ENCODE data around the gene PPP1R14B.

PPP1R14B gene

GRCh38 chr11:64288353-64288750 is 41.6 kb upstream of the PPP1R14B start:
- peaks cover 31% of the 10 kb centered on the region for H3K27me3 ChIP-seq (ENCODE audit: insufficient read depth, low read length)
- no peak overlapping the region for H2AFZ ChIP-seq (ENCODE audit: low read length, unreplicated experiment)
- no peak overlapping the region for H3K4me3 ChIP-seq (ENCODE audit: low read depth, low read length)
- H3K36me3 ChIP-seq (ENCODE audit: insufficient read depth, low read length): no peaks in the 10 kb centered on the region
- H3K4me1 ChIP-seq (ENCODE audit: control insufficient read depth, insufficient read depth, low read length, unreplicated experiment): no peaks in the 10 kb centered on the region
- no peak overlapping the region for H3K27ac ChIP-seq (ENCODE audit: low read depth, low read length)
- peaks cover 7% of the 10 kb centered on the region for H3K79me2 ChIP-seq (ENCODE audit: control insufficient read depth, insufficient read depth, low read length, unreplicated experiment)

- Histone ChIP-seq H3K36me3 (ENCODE audit: insufficient read depth, low read length) (no peaks in the 10 kb centered on the region), H3K4me1 (ENCODE audit: control insufficient read depth, insufficient read depth, low read length, unreplicated experiment) (no peaks in the 10 kb centered on the region)
These were observed 41.1 kb upstream of the PPP1R14B start for GRCh38 chr11:64287676-64288352.

GRCh38 chr11:64286801-64287159 is 40.0 kb upstream of the PPP1R14B start:
- H3K4me3 ChIP-seq (ENCODE audit: low read depth, low read length): peak overlapping the region; percentile 82; the same call in 1 of the 2 replicates
- H3K36me3 ChIP-seq (ENCODE audit: insufficient read depth, low read length): no peaks in the 10 kb centered on the region
- H3K27ac ChIP-seq (ENCODE audit: low read depth, low read length): no peak overlapping the region
- peaks cover 12% of the 10 kb centered on the region for H3K79me2 ChIP-seq (ENCODE audit: control insufficient read depth, insufficient read depth, low read length, unreplicated experiment)
- no peaks in the 10 kb centered on the region for H3K4me1 ChIP-seq (ENCODE audit: control insufficient read depth, insufficient read depth, low read length, unreplicated experiment)
- H2AFZ ChIP-seq (ENCODE audit: low read length, unreplicated experiment): no peak overlapping the region
- H3K27me3 ChIP-seq (ENCODE audit: insufficient read depth, low read length): peaks cover 16% of the 10 kb centered on the region

More at GRCh38 chr11:64287676-64288352, 41.1 kb upstream of the PPP1R14B start:
- Histone ChIP-seq H3K27ac (ENCODE audit: low read depth, low read length) (no peak overlapping the region), H3K79me2 (ENCODE audit: control insufficient read depth, insufficient read depth, low read length, unreplicated experiment) (peaks cover 12% of the 10 kb centered on the region), H3K4me3 (ENCODE audit: low read depth, low read length) (no peak overlapping the region), H3K27me3 (ENCODE audit: insufficient read depth, low read length) (peaks cover 26% of the 10 kb centered on the region), H2AFZ (ENCODE audit: low read length, unreplicated experiment) (no peak overlapping the region)

- Histone ChIP-seq H3K27ac (ENCODE audit: low read depth, low read length) (0 out of 2 replicates have a peak overlapping the region, but pooled peaks have one; percentile 92), H3K4me1 (ENCODE audit: control insufficient read depth, insufficient read depth, low read length, unreplicated experiment) (no peaks in the 10 kb centered on the region), H3K27me3 (ENCODE audit: insufficient read depth, low read length) (peaks cover 9% of the 10 kb centered on the region), H3K79me2 (ENCODE audit: control insufficient read depth, insufficient read depth, low read length, unreplicated experiment) (peaks cover 12% of the 10 kb centered on the region), H3K4me3 (ENCODE audit: low read depth, low read length) (peak overlapping the region; percentile 82), H2AFZ (ENCODE audit: low read length, unreplicated experiment) (no peak overlapping the region), H3K36me3 (ENCODE audit: insufficient read depth, low read length) (no peaks in the 10 kb centered on the region)
These were observed 39.4 kb upstream of the PPP1R14B start for GRCh38 chr11:64285885-64286800.

GRCh38 chr11:64284962-64285884 is 38.5 kb upstream of the PPP1R14B start, which contains the start of gene GPR137:
Gene GPR137 (plus strand): TSS chr11:64285848. CDS start chr11:64286525, 677 bp downstream.
- H3K4me3 ChIP-seq (ENCODE audit: low read depth, low read length): peak within 1 kb of the TSS; percentile 82
- peaks cover 12% of the 10 kb centered on the region for H3K79me2 ChIP-seq (ENCODE audit: control insufficient read depth, insufficient read depth, low read length, unreplicated experiment)
- H2AFZ ChIP-seq (ENCODE audit: low read length, unreplicated experiment): peak within 1 kb of the TSS; percentile 57
- no peaks in the 10 kb centered on the region for H3K27me3 ChIP-seq (ENCODE audit: insufficient read depth, low read length)
- peak within 1 kb of the TSS; percentile 92 for H3K27ac ChIP-seq (ENCODE audit: low read depth, low read length)
- no peaks in the 10 kb centered on the region for H3K4me1 ChIP-seq (ENCODE audit: control insufficient read depth, insufficient read depth, low read length, unreplicated experiment)
- no peaks in the 10 kb centered on the region for H3K36me3 ChIP-seq (ENCODE audit: insufficient read depth, low read length)

GRCh38 chr11:64284048-64284961 is 37.6 kb upstream of the PPP1R14B start, which contains the start of gene BAD:
Gene BAD (minus strand): TSS chr11:64284665. CDS start chr11:64284368, 297 bp downstream.
- Histone ChIP-seq H2AFZ (ENCODE audit: low read length, unreplicated experiment) (peak within 1 kb of the TSS; percentile 58), H3K4me3 (ENCODE audit: low read depth, low read length) (peak within 1 kb of the TSS; percentile 82), H3K36me3 (ENCODE audit: insufficient read depth, low read length) (no peaks in the 10 kb centered on the region), H3K4me1 (ENCODE audit: control insufficient read depth, insufficient read depth, low read length, unreplicated experiment) (no peaks in the 10 kb centered on the region), H3K79me2 (ENCODE audit: control insufficient read depth, insufficient read depth, low read length, unreplicated experiment) (peaks cover 12% of the 10 kb centered on the region), H3K27me3 (ENCODE audit: insufficient read depth, low read length) (no peaks in the 10 kb centered on the region), H3K27ac (ENCODE audit: low read depth, low read length) (peak within 1 kb of the TSS; percentile 92)

- H2AFZ ChIP-seq (ENCODE audit: low read length, unreplicated experiment): no peak overlapping the region
- H3K27ac ChIP-seq (ENCODE audit: low read depth, low read length): no peak overlapping the region
- no peaks in the 10 kb centered on the region for H3K4me1 ChIP-seq (ENCODE audit: control insufficient read depth, insufficient read depth, low read length, unreplicated experiment)
- peaks cover 12% of the 10 kb centered on the region for H3K79me2 ChIP-seq (ENCODE audit: control insufficient read depth, insufficient read depth, low read length, unreplicated experiment)
- no peaks in the 10 kb centered on the region for H3K36me3 ChIP-seq (ENCODE audit: insufficient read depth, low read length)
- H3K4me3 ChIP-seq (ENCODE audit: low read depth, low read length): peak overlapping the region; percentile 49; the same call in 1 of the 2 replicates
- H3K27me3 ChIP-seq (ENCODE audit: insufficient read depth, low read length): no peaks in the 10 kb centered on the region
These were observed 36.3 kb upstream of the PPP1R14B start for GRCh38 chr11:64283092-64283491.

GRCh38 chr11:64281957-64282770 is 35.4 kb upstream of the PPP1R14B start:
- H3K4me3 ChIP-seq (ENCODE audit: low read depth, low read length): no peak overlapping the region
- H3K36me3 ChIP-seq (ENCODE audit: insufficient read depth, low read length): no peaks in the 10 kb centered on the region
- peaks cover 12% of the 10 kb centered on the region for H3K79me2 ChIP-seq (ENCODE audit: control insufficient read depth, insufficient read depth, low read length, unreplicated experiment)
- H3K4me1 ChIP-seq (ENCODE audit: control insufficient read depth, insufficient read depth, low read length, unreplicated experiment): no peaks in the 10 kb centered on the region
- H3K27me3 ChIP-seq (ENCODE audit: insufficient read depth, low read length): no peaks in the 10 kb centered on the region
- no peak overlapping the region for H2AFZ ChIP-seq (ENCODE audit: low read length, unreplicated experiment)
- H3K27ac ChIP-seq (ENCODE audit: low read depth, low read length): no peak overlapping the region

Data from ACC112 (cell line).